Caco-2 (cell line): ENCODE results near the gene STXBP1. TPM values are rescaled to one million over a fixed set of nuclear protein-coding genes. Genes with fewer than 3 reads are reported as not detected.
A peak's percentile ranks its signal among the peaks of the same experiment; 100 is the strongest.

Source experiments
- BruUV-seq: library from RNA; stranded (reverse); fragments of 400-500 nt; replicated peaks from 2 replicates; lab custom pipeline; 2021; lab: Mats Ljungman, UMichigan
- CTCF ChIA-PET: fragments of 300-600 bp; sonication (Branson Sonifier 250); formaldehyde crosslinking; loops from one replicate; lab custom pipeline; 2022; ENCODE audit warnings: antibody characterized with exemption; lab: Charles Lee
- POLR2A ChIA-PET: fragments of 300-600 bp; sonication (Branson Sonifier 250); formaldehyde crosslinking; loops from one replicate; lab custom pipeline; 2022; ENCODE audit warnings: antibody characterized with exemption; lab: Charles Lee
- DNase-seq, 2 experiments: peaks; one replicate each; pipeline versions ENCODE4 v3.0.0 to v3.0.0-alpha.2; 2020 to 2022
- H3K27me3 ChIP-seq: replicated peaks from 2 replicates; pipeline ENCODE4 v1.6.0; 2011; ENCODE audit warnings: low read length; ENCODE audit not compliant: control insufficient read depth, insufficient read depth
- H3K36me3 ChIP-seq: 2 replicates; pipeline ENCODE4 v1.5.1; 2011; ENCODE audit warnings: low read length; ENCODE audit not compliant: control insufficient read depth, insufficient read depth
- H3K4me1 ChIP-seq: fragments of 250-450 bp; sonication (Bioruptor Pico); 2 replicates; pipeline ENCODE4 v1.5.1; 2020; ENCODE audit warnings: mild to moderate bottlenecking
- H3K4me3 ChIP-seq: 2 replicates; pipeline ENCODE4 v1.5.1; 2011; ENCODE audit warnings: low read depth, mild to moderate bottlenecking, control low read depth, low read length
- H3K9me3 ChIP-seq: fragments of 250-450 bp; sonication (Bioruptor Pico); 2 replicates; pipeline ENCODE4 v1.5.1; 2020; ENCODE audit warnings: mild to moderate bottlenecking, moderate library complexity
- H3K27ac Mint-ChIP-seq: one replicate; pipeline ENCODE4 v1.8.0; 2022; ENCODE audit warnings: mixed read lengths; ENCODE audit not compliant: unreplicated experiment
- H3K27me3 Mint-ChIP-seq: one replicate; pipeline ENCODE4 v1.8.0; 2022; ENCODE audit warnings: mixed read lengths; ENCODE audit not compliant: insufficient read depth, unreplicated experiment
- H3K36me3 Mint-ChIP-seq: one replicate; pipeline ENCODE4 v1.8.0; 2022; ENCODE audit warnings: mild to moderate bottlenecking, mixed read lengths; ENCODE audit not compliant: insufficient read depth, unreplicated experiment
- H3K4me1 Mint-ChIP-seq: one replicate; pipeline ENCODE4 v1.8.0; 2022; ENCODE audit warnings: low read depth, mixed read lengths; ENCODE audit not compliant: unreplicated experiment
- H3K4me3 Mint-ChIP-seq: one replicate; pipeline ENCODE4 v1.8.0; 2022; ENCODE audit warnings: mild to moderate bottlenecking, moderate library complexity, mixed read lengths; ENCODE audit not compliant: unreplicated experiment
- H3K9me3 Mint-ChIP-seq: one replicate; pipeline ENCODE4 v1.8.0; 2022; ENCODE audit warnings: mixed read lengths; ENCODE audit not compliant: unreplicated experiment
- intact Hi-C: fragments of 100-400 bp; cut with micrococcal nuclease; formaldehyde crosslinking; loops from one replicate; pipeline ENCODE4 v1.10.0; 2022; ENCODE audit not compliant: unreplicated experiment
- total RNA-seq: library from RNA; stranded (reverse); gene quantifications from 2 replicates; pipeline ENCODE4 v1.2.3, GENCODE V29; 2022
- TF ChIP-seq, protein P1 (sequence below), 2 experiments: fragments of 200-600 bp in 1 of 2; IDR thresholded peaks; 1 replicate in 1 of 2; 2 replicates in 1 of 2; pipeline versions ENCODE4 v1.5.1 to v1.8.0; 2011 to 2022; ENCODE audit warnings: antibody characterized with exemption in 1 of 2, control low read depth in 1 of 2, inconsistent platforms in 1 of 2, low read depth in 1 of 2, low read length in 1 of 2, mild to moderate bottlenecking in 1 of 2, moderate library complexity in 1 of 2; ENCODE audit not compliant: insufficient read depth in 1 of 2, severe bottlenecking in 1 of 2, unreplicated experiment in 1 of 2

Gene STXBP1
- total RNA-seq, 1 experiment from 2014 or later, result 5.5 TPM

DNA sequence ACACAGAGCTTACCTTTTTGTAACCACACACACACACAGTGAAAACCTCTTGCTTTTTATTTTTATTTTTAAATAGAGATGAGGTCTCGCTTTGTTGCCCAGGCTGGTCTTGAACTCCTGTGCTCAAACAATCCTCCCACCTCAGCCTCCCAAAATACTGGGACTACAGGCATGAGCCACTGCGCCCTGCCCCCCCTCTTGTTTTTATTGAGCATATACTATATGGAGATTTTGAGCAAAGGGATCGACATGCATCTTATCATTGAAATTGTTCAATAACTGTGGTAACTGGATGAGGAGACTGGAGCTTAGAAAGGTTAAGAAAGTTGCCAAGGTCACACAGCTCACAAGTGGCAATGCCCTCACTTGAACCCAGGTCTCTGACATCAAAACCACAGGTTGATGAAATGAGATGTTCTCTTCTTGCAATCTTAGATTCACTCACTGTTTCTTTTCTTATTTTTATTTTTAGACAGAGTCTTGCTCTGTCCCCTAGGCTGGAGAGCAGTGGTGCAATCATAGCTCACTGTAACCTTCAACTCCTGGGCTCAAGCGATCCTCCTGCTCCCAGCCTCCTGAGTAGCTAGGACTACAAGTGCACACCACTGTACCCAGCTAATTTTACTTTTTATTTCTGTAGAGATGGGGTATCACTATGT is 26.8 kb upstream of the STXBP1 start:
- H3K4me1 Mint-ChIP-seq, result no peaks in the 10 kb centered on the region
- no peaks in the 10 kb centered on the region for H3K36me3 Mint-ChIP-seq
- H3K4me1 ChIP-seq, result peaks cover 5% of the 10 kb centered on the region
- ChIA-PET CTCF (interaction anchor here (0.6 to 2.6 kb wide), 6 partner anchors 40 to 150 kb away, joined by 3 to 14 read pairs (median 3); partner anchors contain the start of gene TOR2A), POLR2A (interaction anchor here (0.6 kb wide), 1 partner anchor 71 kb away, joined by 5 read pairs; no protein-coding TSS in a partner anchor)
- no peaks in the 10 kb centered on the region for H3K27me3 Mint-ChIP-seq
- no peak for DNase-seq
- no peak overlapping the region for H3K27ac Mint-ChIP-seq
- TF ChIP-seq, protein P1, sequence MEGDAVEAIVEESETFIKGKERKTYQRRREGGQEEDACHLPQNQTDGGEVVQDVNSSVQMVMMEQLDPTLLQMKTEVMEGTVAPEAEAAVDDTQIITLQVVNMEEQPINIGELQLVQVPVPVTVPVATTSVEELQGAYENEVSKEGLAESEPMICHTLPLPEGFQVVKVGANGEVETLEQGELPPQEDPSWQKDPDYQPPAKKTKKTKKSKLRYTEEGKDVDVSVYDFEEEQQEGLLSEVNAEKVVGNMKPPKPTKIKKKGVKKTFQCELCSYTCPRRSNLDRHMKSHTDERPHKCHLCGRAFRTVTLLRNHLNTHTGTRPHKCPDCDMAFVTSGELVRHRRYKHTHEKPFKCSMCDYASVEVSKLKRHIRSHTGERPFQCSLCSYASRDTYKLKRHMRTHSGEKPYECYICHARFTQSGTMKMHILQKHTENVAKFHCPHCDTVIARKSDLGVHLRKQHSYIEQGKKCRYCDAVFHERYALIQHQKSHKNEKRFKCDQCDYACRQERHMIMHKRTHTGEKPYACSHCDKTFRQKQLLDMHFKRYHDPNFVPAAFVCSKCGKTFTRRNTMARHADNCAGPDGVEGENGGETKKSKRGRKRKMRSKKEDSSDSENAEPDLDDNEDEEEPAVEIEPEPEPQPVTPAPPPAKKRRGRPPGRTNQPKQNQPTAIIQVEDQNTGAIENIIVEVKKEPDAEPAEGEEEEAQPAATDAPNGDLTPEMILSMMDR (IDR thresholded peaks at IDR 0.05; ENCODE audit: insufficient read depth in 1 of 2, low read depth in 1 of 2, low read length in 1 of 2, severe bottlenecking in 1 of 2, unreplicated experiment in 1 of 2), result no peak
- intact Hi-C loops, result no loop called here
- no peak overlapping the region for H3K4me3 ChIP-seq
- no peak overlapping the region for H3K4me3 Mint-ChIP-seq
- no peaks in the 10 kb centered on the region for H3K9me3 Mint-ChIP-seq
- no peaks in the 10 kb centered on the region for H3K36me3 ChIP-seq
- no peaks in the 10 kb centered on the region for H3K9me3 ChIP-seq
- no peaks in the 10 kb centered on the region; the same call in 1 of the 2 replicates for H3K27me3 ChIP-seq
- no TSS peak for BruUV-seq

DNA sequence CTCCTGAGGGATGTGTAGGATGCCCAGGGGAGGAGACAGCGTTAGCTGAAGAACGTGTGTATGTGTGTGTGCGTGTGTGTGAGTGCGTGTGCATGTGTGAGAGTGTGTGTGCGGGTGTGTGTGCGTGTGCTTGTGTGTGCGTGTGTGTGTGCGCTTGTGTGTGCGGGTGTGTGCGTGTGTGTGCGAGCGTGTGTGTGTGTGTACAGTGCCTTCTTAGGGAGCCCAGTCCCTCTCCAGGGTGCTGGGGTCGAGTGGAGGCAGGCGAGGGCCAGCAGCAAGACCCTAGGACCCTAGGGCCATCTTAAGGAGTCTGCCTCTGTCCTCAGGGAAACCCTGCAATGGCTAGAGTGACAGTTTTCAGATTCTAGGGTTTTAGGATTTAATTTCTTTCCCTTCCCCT is 26.0 kb upstream of the STXBP1 start:
- POLR2A ChIA-PET, result no interaction called here
- Mint-ChIP-seq H3K36me3 (no peaks in the 10 kb centered on the region), H3K27me3 (no peaks in the 10 kb centered on the region), H3K4me3 (no peak overlapping the region), H3K4me1 (no peaks in the 10 kb centered on the region), H3K9me3 (no peaks in the 10 kb centered on the region), H3K27ac (no peak overlapping the region)
- Histone ChIP-seq H3K4me1 (peaks cover 5% of the 10 kb centered on the region), H3K4me3 (no peak overlapping the region), H3K27me3 (no peaks in the 10 kb centered on the region; the same call in 1 of the 2 replicates), H3K9me3 (no peaks in the 10 kb centered on the region), H3K36me3 (no peaks in the 10 kb centered on the region)
- CTCF ChIA-PET, result interaction anchor here (0.9 to 4.6 kb wide), 6 partner anchors 60 to 149 kb away, joined by 3 to 34 read pairs (median 4); partner anchors contain the start of gene TOR2A
- DNase-seq, result no peak
- BruUV-seq, result no TSS peak
- TF ChIP-seq, protein P1 (IDR thresholded peaks at IDR 0.05; ENCODE audit: insufficient read depth in 1 of 2, low read depth in 1 of 2, low read length in 1 of 2, severe bottlenecking in 1 of 2, unreplicated experiment in 1 of 2), result no peak
- intact Hi-C loops, result loop anchor here (1.0 kb wide), 1 partner anchor 82 kb away; no protein-coding TSS in a partner anchor

DNA sequence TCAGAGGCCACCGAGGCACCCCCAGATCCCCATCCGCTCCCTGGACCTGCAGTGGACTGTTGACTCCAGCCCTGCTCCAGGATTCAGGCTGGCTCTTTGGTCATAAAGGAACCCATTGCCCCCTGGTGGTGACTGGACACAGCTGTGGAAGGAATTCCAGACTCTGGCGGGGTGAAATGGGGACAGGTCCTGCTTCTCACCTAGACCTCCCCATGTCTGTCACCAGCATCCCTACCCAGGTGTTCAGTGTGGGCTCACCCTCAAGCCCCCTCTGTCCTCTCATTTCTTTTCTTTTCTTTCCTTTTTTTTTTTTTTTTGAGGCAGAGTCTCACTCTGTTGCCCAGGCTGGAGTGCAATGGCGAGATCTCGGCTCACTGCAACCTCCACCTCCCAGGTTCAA is 25.5 kb upstream of the STXBP1 start:
- no peaks in the 10 kb centered on the region for H3K27me3 Mint-ChIP-seq
- H3K27ac Mint-ChIP-seq, result no peak overlapping the region
- intact Hi-C loops, result loop anchor here (1.0 kb wide), 1 partner anchor 82 kb away; no protein-coding TSS in a partner anchor
- H3K4me1 Mint-ChIP-seq, result no peaks in the 10 kb centered on the region
- TF ChIP-seq, protein P1 (IDR thresholded peaks at IDR 0.05; ENCODE audit: insufficient read depth in 1 of 2, low read depth in 1 of 2, low read length in 1 of 2, severe bottlenecking in 1 of 2, unreplicated experiment in 1 of 2), result peak; percentile 83 to 93
- no peaks in the 10 kb centered on the region for H3K36me3 Mint-ChIP-seq
- Histone ChIP-seq H3K9me3 (no peaks in the 10 kb centered on the region), H3K4me1 (peaks cover 5% of the 10 kb centered on the region), H3K4me3 (no peak overlapping the region), H3K27me3 (no peaks in the 10 kb centered on the region; the same call in 1 of the 2 replicates), H3K36me3 (no peaks in the 10 kb centered on the region)
- POLR2A ChIA-PET, result no interaction called here
- CTCF ChIA-PET, result interaction anchor here (0.7 to 4.6 kb wide), 6 partner anchors 20 to 148 kb away, joined by 3 to 34 read pairs (median 4); partner anchors contain the start of gene TOR2A
- no peaks in the 10 kb centered on the region for H3K9me3 Mint-ChIP-seq
- peak; percentile 86 to 87 for DNase-seq
- no peak overlapping the region for H3K4me3 Mint-ChIP-seq
- no TSS peak for BruUV-seq
